Epithelial cell of prostate (primary cell): ENCODE data around the gene ATP5MG.

ENCODE experiments used
- DNase-seq: peaks from one replicate; pipeline ENCODE4 v3.0.0-alpha.2; 2011; ENCODE audit warnings: low read depth, low spot score
- H3K27ac ChIP-seq: fragments of 450-650 bp; 2 replicates; pipeline ENCODE4 v1.5.1; 2017; ENCODE audit warnings: mild to moderate bottlenecking

Gene ATP5MG, protein sequence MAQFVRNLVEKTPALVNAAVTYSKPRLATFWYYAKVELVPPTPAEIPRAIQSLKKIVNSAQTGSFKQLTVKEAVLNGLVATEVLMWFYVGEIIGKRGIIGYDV

DNA sequence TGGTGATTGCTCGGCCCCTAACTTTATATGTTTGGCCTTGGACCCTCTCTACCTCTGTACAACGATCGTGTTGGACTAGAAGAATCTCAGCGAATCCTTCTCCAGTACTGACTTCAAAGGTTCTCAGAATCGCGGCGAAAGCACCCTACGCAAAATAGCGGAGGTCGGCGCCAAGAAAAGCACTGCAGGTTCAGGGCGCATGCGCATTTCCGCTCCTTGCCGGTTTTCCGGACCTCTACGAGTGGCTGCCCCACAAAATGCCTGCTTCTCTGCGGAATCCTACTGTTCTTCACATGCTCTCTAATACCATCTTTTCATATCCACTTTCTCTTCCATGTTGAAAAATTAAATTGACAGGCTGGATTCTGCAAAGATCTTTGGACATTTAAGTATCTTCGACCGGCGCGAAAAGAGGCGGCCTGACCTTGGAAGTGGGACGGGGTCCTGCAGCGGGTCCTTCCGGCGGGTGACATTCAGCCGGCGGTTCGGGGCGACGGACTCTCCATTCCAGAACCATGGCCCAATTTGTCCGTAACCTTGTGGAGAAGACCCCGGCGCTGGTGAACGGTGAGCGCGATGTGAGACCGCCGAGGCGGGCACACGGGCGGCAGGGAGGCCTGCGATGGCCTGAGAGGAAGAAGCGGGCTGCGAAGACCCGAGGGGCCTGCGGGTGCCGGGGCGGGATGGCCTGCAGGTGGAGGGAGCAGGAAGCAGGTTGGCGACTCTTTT is at the start of gene ATP5MG:
Gene ATP5MG (plus strand): TSS at position 456 of the 729 bp plus-strand sequence. CDS start 60 bp downstream, at position 516.
- peak within 1 kb of the TSS; percentile 77 for H3K27ac ChIP-seq
- peak; percentile 18 for DNase-seq

DNA sequence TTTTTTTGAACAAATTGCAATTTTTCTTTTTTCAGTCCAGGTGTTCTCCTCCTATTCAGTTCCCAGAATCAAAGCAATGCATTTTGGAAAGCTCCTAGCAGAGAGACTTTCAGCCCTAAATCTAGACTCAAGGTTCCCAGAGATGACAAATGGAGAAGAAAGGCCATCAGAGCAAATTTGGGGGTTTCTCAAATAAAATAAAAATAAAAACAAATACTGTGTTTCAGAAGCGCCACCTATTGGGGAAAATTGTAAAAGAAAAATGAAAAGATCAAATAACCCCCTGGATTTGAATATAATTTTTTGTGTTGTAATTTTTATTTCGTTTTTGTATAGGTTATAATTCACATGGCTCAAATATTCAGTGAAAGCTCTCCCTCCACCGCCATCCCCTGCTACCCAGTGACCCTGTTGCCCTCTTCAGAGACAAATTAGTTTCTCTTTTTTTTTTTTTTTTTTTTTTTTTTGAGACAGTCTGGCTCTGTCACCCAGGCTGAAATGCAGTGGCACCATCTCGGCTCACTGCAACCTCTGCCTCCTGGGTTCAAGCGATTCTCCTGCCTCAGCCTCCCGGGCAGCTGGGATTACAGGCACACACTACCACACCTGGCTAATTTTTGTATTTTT is 48.2 kb upstream of the ATP5MG start:
- no peak overlapping the region for H3K27ac ChIP-seq
- no peak for DNase-seq

DNA sequence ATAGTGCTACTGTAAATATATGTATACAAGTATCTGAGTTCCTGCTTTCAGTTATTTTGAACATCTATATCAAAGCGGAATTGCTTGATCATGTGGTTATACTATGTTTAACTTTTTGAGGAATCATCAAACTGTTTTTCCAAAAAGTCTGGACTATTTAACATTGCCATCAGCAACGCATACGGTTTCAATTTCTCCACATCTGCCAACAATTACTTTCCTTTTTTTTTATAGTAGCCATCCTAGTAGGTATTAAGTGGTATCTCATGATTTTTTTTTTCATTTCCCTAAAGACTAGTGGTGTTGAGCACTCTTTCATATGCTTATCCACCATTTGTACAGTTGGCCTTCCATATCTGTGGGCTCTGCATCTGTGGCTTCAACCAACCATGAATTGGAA is 43.3 kb upstream of the ATP5MG start:
- DNase-seq, result no peak
- H3K27ac ChIP-seq, result no peak overlapping the region

DNA sequence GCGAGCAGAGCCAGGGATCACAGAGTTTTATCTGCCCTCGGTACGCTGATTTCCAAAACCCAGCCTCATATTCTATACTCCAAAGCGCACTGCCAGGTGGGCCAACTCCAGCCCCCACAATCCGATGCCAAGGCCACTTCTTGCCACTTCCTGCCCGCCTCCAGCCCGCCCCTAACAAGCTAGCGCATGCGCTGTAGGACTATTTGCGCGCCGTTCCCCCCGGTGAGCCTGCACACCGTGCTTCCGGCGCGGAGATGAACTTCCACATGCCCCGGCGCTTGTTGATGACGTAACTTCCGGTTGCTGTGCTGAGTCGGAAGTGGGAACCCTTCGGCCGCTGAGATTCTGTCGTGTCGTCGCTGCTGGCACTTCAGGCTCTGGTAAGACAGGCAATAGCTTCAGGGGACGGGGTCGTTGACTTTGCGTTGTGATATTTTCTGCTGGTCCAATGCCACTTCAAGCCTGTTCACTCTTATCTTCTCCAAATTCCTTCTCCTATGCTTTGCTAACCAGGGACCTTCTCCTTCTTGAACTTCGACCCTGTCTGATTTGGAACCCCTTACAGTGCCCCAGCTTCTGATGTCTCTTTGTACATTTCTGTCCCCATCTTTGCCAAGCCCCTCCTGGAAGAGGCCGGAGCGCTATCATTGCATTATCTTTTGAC is 42.0 kb upstream of the ATP5MG start, which contains the start of gene UBE4A:
Gene UBE4A (plus strand): TSS at position 306 of the 664 bp plus-strand sequence. CDS start 5,481 bp downstream, outside the sequence.
- peak within 1 kb of the TSS; percentile 42 for H3K27ac ChIP-seq

DNA sequence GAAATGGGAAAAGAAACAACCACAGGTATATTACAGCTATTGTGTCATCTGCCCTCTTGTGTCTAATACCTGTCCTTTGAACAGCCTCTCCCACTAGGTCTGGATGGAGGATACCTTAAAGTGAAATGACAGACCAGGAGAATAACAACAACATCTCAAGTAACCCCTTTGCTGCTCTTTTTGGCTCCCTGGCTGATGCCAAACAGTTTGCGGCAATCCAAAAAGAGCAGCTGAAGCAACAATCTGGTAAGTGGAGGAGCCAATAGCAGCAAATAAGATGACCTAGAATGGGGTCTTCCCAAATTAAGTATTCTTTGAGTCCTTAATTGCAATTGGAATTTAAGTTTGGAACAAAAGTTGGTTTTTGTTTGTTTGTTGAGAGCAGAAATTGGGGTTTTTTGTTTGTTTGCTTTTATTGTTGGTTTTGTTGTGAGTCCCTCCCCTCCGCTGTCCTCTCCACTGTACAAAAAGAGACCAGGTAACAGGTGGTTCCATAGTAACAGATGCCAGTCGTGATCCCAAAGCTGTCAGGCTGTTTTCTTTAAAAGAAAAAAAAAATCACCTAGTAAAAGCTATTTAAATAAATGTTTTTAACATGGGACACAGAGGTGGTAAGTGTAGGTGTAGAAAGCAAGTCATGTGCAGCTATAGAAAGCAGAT is 36.3 kb upstream of the ATP5MG start:
- DNase-seq, result no peak
- H3K27ac ChIP-seq, result no peak overlapping the region

More for the DNA sequence above, 42.0 kb upstream of the ATP5MG start, which contains the start of gene UBE4A:
- DNase-seq, result peak; percentile 78

DNA sequence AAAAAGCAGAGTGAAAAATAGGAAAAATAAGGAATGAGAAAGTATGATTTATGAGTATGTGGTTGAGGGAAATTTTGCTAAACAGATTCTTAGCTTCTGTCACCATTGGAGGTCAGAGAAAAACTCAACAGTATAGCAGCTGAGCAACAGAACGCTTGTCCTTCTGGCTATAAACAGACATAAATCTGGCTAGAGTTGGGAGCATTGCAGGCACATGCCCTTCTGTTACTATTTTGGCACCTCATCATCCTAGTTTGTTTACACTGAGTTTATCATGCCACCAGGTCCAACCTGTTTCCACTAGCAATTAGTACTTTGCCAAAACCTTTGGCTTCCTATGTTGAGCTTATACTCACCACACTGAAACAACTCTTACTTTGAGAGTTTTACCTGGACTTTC is 35.1 kb upstream of the ATP5MG start:
- DNase-seq, result peak; percentile 12
- no peak overlapping the region for H3K27ac ChIP-seq

DNA sequence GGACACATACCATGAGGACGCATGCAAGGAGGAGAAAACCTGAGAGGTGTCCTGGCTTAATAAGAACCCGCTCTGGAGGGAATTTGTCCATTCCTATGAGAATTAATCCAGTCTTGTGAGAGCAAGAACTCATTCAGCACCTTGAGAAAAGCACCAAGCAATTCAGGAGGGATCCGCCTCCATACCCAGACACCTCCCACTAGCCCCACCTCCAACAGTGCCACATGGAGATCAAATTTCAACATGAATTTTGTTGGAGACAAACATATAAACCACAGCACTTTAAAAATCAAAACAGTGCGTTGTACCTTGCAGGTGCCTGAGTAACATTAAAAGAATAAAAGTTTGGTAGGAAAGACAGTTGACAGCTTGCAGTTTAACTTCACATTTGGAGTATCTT is 30.6 kb upstream of the ATP5MG start:
- H3K27ac ChIP-seq, result no peak overlapping the region
- DNase-seq, result no peak

DNA sequence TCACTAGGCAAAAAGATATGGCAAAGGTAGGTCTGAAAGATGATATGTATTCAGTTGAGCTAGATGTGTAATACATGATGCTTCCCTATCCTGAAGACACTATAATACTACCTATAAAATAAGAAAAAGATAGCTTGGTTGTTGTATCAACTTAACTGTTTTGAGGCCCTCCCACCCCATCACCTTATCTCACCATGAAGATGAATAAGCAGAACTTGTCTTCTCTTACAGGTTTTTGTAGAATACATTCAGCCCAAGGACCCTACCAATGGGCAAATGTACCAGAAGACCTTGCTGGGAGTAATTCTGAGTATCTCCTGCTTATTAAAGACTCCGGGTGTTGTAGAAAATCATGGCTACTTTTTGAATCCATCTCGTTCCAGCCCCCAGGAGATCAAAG is 28.1 kb upstream of the ATP5MG start:
- no peak overlapping the region for H3K27ac ChIP-seq
- DNase-seq, result no peak

DNA sequence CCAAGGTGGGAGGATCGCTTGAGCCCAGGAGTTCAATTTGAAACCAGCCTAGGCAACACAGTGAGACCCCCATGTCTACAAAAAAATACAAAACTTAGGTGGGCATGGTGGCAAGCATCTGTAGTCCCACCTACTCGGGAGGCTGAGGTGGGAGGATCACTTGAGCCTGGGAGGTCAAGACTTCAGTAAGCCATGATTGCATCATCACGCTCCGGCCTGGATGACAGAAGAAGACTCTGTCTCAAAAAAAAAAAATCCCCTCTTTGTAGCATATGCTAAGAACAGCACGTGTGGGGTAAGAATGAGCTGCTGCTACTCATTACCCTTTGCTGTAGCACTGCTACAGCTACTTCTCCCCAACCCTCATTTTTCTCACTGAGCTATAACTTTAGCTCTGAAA is 27.5 kb upstream of the ATP5MG start:
- no peak for DNase-seq
- no peak overlapping the region for H3K27ac ChIP-seq

DNA sequence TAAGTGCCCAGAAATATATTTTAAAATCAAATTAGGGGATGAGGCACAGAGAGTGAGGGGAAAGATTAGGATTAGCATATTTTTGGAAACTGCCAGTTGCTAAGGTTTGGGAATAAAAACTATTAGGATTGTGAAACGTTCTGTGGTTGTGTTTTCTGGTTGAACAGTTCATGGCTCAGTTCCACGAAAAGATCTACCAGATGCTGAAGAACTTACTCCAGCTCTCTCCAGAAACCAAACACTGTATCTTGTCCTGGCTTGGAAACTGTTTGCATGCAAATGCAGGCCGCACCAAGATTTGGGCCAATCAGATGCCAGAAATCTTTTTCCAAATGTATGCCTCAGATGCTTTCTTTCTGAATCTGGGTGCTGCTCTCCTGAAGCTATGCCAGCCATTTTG is 26.7 kb upstream of the ATP5MG start:
- no peak overlapping the region for H3K27ac ChIP-seq
- DNase-seq, result no peak

DNA sequence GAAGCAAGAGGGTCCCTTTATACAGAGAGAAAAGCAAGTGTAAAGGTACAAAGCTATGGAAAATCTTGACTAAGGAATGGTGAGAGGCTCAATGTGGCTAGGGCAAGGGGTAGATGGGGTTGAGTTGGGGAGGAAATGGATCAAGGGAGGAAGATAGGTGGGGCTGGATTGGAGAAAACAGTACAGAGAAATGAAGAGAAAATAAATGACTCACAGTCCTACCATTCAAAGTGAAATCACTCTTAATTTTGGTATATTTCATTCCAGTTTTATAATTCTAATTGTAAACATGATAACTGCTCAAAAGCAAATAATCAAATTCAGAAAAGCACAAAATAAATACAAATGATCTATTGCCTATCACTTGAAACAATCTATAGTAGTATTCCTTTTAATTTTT is 25.4 kb upstream of the ATP5MG start:
- no peak overlapping the region for H3K27ac ChIP-seq
- DNase-seq, result no peak

DNA sequence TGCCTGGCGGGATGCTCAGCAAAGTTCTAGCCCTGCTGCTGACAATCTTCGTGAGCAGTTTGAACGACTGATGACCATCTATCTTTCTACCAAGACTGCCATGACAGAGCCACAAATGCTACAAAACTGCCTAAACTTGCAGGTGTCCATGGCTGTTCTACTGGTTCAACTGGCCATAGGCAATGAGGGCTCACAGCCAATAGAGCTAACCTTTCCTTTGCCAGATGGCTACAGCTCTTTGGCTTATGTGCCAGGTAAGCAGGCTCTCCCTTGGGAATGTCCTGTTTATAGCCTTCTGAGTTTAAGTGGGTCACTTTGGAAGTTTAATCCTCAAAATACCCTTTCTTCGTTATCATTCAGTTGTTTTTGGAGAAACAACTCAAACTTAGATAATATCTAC is 21.9 kb upstream of the ATP5MG start:
- H3K27ac ChIP-seq, result no peak overlapping the region
- DNase-seq, result no peak

DNA sequence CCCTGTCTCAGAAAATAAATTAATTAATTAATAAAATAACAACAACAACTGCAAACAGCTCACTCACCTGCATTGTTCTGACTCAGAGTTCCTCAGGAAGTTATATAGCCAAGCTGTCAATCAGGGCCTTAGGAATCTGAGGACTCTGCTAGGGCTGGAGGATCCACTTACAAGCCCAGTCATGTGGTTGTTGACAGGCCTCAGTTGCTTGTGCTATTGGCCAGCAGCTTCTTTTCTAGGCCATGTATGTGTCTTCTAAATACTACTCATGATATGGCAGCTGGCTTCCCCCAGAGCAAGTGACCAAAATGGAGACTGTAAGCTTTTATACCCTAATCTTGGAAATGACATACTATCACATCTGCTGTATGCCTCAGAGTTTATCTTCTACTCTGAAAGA is 20.8 kb upstream of the ATP5MG start:
- DNase-seq, result peak; percentile 56
- peak overlapping the region; percentile 10 for H3K27ac ChIP-seq

DNA sequence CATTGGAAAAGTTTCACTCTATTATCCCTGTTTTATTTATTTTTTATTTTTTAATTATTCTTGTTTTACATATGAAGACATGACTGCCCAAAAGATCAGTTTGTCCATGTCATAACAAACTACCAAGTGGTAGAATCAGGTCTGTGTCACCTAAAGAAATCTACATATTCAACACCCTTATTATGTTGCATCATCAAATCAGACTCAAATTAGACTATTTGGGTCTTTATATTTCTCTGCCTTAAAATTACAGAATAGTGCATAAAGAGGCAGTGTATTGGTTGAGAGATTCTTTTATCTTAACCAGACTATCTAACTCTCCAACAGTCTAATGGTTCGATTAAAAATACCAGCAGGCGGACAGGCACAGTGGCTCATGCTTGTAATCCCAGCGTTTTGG is 18.5 kb upstream of the ATP5MG start:
- H3K27ac ChIP-seq, result no peak overlapping the region
- no peak for DNase-seq

DNA sequence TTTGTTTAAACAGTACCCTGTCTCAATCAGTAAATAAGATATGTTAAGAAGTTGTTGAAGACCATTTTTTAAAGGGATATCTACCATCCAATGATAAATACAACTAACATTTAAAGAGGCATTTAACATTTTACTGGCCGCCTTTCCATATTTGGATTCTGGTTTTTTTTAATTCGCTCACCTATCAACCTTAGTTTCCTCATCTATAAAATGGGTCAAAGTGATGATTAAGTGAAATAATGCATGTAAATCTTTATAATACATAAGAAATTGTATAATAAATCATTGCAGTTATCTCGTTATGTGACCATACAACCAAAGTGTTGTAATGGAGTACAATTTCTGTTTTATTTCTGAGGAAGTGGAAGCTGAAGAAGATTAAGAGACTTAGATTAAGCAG is 17.7 kb upstream of the ATP5MG start:
- H3K27ac ChIP-seq, result no peak overlapping the region
- no peak for DNase-seq

DNA sequence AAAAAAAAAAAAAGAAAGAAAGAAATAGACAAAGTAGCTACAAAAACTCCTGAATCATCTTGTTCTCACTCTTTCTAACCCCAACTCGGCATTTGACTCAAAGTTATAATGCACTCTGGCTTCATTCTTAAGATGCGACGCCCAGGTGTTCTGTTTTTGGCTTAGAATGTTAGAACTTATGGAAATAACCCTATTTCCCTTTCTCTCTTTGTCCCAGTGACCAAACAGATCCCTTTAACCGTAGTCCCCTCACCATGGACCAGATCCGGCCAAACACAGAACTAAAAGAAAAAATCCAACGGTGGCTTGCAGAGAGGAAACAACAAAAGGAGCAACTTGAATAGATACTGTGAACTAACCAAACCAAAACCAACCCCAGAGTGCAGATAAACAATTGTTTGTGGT is 5.3 kb upstream of the ATP5MG start:
- H3K27ac ChIP-seq, result no peak overlapping the region
- DNase-seq, result no peak

DNA sequence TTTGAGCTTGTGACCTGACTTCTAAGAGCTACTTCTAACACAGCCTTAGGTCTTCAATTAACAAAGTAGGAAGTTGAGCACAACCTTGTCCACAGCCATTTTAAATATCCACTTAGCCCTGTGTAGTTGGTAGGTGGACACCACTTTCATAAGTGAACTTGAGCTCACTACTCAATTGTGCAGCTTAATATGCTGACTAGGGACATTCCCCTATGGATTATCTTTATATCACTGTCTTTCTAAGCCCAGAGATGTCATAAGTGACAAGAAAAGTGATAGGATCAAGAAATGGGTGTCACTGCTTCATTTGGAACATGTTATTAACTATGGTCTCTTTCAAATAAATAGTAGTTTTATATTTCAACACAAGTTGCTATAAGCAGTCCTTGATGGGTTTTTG is 4.0 kb upstream of the ATP5MG start:
- peak overlapping the region; percentile 77 for H3K27ac ChIP-seq
- DNase-seq, result no peak

DNA sequence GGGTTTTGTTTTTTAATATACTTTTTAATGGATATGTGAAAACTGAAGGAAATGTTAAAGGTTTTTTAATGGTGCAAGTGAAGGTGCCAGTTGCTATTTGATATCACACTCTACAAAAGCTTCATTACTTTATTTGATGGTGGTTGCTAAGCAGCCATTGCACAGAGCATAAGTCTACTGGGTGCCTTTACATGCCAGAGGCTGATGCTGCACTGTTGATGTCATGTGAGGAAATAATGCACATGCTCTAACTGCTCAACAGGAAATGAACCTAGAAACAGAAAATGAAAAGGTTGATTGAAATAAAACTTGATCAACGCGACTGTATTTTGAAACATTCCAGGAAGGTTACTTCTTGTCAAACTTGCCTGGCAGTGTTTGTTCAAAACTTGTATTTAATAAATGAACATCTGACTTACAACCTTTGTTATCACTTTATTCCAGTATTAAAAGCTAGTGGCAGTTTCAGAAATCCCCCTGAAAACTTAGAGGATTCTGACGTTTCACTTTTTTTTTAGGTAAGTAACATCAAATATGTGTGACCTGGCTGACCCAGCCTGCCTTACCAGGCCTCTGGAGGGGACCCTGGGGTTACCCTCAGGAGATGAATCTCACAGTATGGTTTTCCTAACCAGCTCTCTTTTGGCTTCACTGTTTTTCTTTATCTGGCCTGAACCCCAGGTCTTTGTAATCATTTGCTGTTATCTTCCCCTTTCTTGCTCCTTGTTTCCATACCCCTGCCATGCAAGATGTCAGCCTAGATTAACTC is 2.4 kb upstream of the ATP5MG start:
- H3K27ac ChIP-seq, result peak overlapping the region; percentile 77
- DNase-seq, result no peak

DNA sequence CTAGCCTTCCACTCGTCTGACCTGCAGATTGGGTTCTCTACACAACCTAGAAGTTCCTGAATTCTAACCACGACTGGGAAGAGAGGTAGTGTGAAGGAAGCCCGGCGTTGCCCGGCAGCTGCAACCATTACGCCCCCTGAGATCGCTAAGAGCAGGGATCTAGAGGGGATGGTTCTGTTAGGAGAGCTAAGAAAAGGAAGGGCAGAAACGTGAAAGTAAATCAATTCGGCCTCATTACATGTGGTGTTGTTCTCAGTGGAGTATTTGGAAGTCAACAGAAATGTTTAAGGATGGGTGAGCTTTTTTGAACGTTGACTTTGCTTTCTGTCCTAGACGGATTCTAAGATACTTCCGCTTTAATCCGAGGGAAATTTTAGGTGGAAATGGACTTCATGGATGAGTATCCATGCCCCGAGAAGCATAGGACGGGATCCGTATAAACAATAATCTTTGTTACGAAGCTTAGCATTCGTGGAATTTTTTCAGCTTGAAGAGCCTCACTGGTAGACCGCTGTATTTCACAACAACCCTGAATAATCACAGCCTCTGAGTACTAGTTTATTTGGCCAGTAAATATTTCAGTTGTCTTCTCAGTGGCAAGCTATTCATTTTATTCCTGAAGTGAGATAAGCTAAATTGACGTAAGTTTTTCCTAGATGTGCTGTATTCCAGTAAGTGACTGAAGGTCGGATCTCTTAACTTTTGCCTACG is 629 bp downstream of the ATP5MG start:
- DNase-seq, result no peak
- peak overlapping the region; percentile 77 for H3K27ac ChIP-seq
